GM21786 (cell line): ENCODE measurements around the gene SLAMF1.
"Not testable (repeated sequence)": the region's sequence is repeated elsewhere in the genome, so short reads cannot be mapped to it uniquely, and the experiment has no call there.

Source experiments
- ATAC-seq: cut with Tn5 transposase; IDR thresholded peaks from one replicate; pipeline ENCODE4 v1.9.1; 2021; ENCODE audit not compliant: unreplicated experiment

Gene SLAMF1

GRCh38 chr1:160607011-160607671 lies 39.7 kb downstream of the SLAMF1 start:
- peak; percentile 47 for ATAC-seq

- no peak for ATAC-seq
These were observed 40.2 kb downstream of the SLAMF1 start for GRCh38 chr1:160606611-160607010.

GRCh38 chr1:160605792-160606479 lies 40.9 kb downstream of the SLAMF1 start:
- no peak for ATAC-seq

- no peak for ATAC-seq
These were observed 41.6 kb downstream of the SLAMF1 start for GRCh38 chr1:160605205-160605604.

- ATAC-seq: no peak
These were observed 49.1 kb downstream of the SLAMF1 start for GRCh38 chr1:160597705-160598104.

GRCh38 chr1:160597051-160597450 lies 49.8 kb downstream of the SLAMF1 start:
- ATAC-seq: no peak

GRCh38 chr1:160590488-160590887 lies 56.4 kb downstream of the SLAMF1 start:
- no peak for ATAC-seq

- ATAC-seq: no peak
These were observed 58.4 kb downstream of the SLAMF1 start for GRCh38 chr1:160588468-160588867.

GRCh38 chr1:160584784-160585183 lies 62.1 kb downstream of the SLAMF1 start:
- ATAC-seq: no peak

- ATAC-seq: not testable (repeated sequence)
These were observed 63.9 kb downstream of the SLAMF1 start for GRCh38 chr1:160582976-160583375.

- no peak for ATAC-seq
These were observed 64.9 kb downstream of the SLAMF1 start for GRCh38 chr1:160581961-160582360.

GRCh38 chr1:160580221-160580812 lies 66.5 kb downstream of the SLAMF1 start:
- ATAC-seq: no peak

- ATAC-seq: no peak
These were observed 67.6 kb downstream of the SLAMF1 start, which contains the start of gene CD84 for GRCh38 chr1:160579216-160579701. CD84 (minus strand) TSS chr1:160579496; CDS start chr1:160579437, 59 bp downstream.

GRCh38 chr1:160578525-160579191 lies 68.2 kb downstream of the SLAMF1 start:
- ATAC-seq: no peak

- ATAC-seq: no peak
These were observed 68.7 kb downstream of the SLAMF1 start for GRCh38 chr1:160578175-160578524.

GRCh38 chr1:160577671-160578070 lies 69.2 kb downstream of the SLAMF1 start:
- no peak for ATAC-seq

- ATAC-seq: no peak
These were observed 70.0 kb downstream of the SLAMF1 start for GRCh38 chr1:160576884-160577283.

- ATAC-seq: no peak
These were observed 70.5 kb downstream of the SLAMF1 start for GRCh38 chr1:160576390-160576789.

GRCh38 chr1:160575112-160575664 lies 71.7 kb downstream of the SLAMF1 start:
- ATAC-seq: no peak

GRCh38 chr1:160570840-160571239 lies 76.0 kb downstream of the SLAMF1 start:
- no peak for ATAC-seq

- no peak for ATAC-seq
These were observed 77.0 kb downstream of the SLAMF1 start for GRCh38 chr1:160569806-160570205.
